Mesenchymal stem cell (in vitro differentiated cells and primary cell): ENCODE measurements around the gene NHLRC4.

Experiments used
- DNase-seq: peaks from one replicate; pipeline ENCODE4 v3.0.0-alpha.2; 2013
- H2AFZ ChIP-seq: one replicate; pipeline ENCODE4 v1.6.1; 2013; ENCODE audit warnings: low read depth, mild to moderate bottlenecking, control low read depth, inconsistent platforms, low read length, moderate library complexity
- H2AK5ac ChIP-seq: 2 replicates; pipeline ENCODE4 v1.6.1; 2013; ENCODE audit warnings: low read length, moderate library complexity, mild to moderate bottlenecking, inconsistent platforms; ENCODE audit not compliant: severe bottlenecking
- H2BK120ac ChIP-seq: one replicate; pipeline ENCODE4 v1.6.1; 2013; ENCODE audit warnings: low read depth, mild to moderate bottlenecking, inconsistent platforms, low read length, moderate library complexity
- H2BK12ac ChIP-seq, 2 experiments: one replicate each; pipeline ENCODE4 v1.6.1; 2013; ENCODE audit warnings: inconsistent platforms in 2 of 2, low read length in 2 of 2, mild to moderate bottlenecking in 2 of 2, moderate library complexity in 2 of 2, control low read depth in 1 of 2
- H2BK15ac ChIP-seq: one replicate; pipeline ENCODE4 v1.6.1; 2013; ENCODE audit warnings: mild to moderate bottlenecking, low read depth, inconsistent platforms; ENCODE audit not compliant: poor library complexity, severe bottlenecking
- H2BK5ac ChIP-seq: 2 replicates; pipeline ENCODE4 v1.6.1; 2013; ENCODE audit warnings: low read depth, mild to moderate bottlenecking, low read length, control low read depth, inconsistent platforms; ENCODE audit not compliant: poor library complexity, severe bottlenecking
- H3K14ac ChIP-seq, 2 experiments: one replicate each; pipeline ENCODE4 v1.6.1; 2013; ENCODE audit warnings: inconsistent platforms in 2 of 2, low read length in 2 of 2, control low read depth in 1 of 2, mild to moderate bottlenecking in 1 of 2, moderate library complexity in 1 of 2
- H3K18ac ChIP-seq, 2 experiments: one replicate each; pipeline ENCODE4 v1.6.1; 2013; ENCODE audit warnings: inconsistent platforms in 2 of 2, low read length in 2 of 2, control low read depth in 1 of 2, low read depth in 1 of 2, mild to moderate bottlenecking in 1 of 2
- H3K23ac ChIP-seq, 2 experiments: one replicate each; pipeline ENCODE4 v1.6.1; 2013; ENCODE audit warnings: inconsistent platforms in 2 of 2, low read length in 2 of 2, mild to moderate bottlenecking in 2 of 2, moderate library complexity in 2 of 2, control low read depth in 1 of 2
- H3K27ac ChIP-seq: 2 replicates; pipeline ENCODE4 v1.5.1; 2013; ENCODE audit warnings: mild to moderate bottlenecking, moderate library complexity, low read length, control low read depth, inconsistent platforms; ENCODE audit not compliant: poor library complexity, severe bottlenecking
- H3K27me3 ChIP-seq, 2 experiments: 2 replicates each; pipeline versions ENCODE4 v1.6.1 to v1.7.0; 2013; ENCODE audit warnings: low read length in 2 of 2, mild to moderate bottlenecking in 2 of 2, moderate library complexity in 2 of 2, control low read depth in 1 of 2, inconsistent platforms in 1 of 2; ENCODE audit not compliant: control insufficient read depth in 1 of 2, insufficient read depth in 1 of 2
- H3K36me3 ChIP-seq, 2 experiments: 2 replicates each; pipeline versions ENCODE4 v1.6.1 to v1.7.0; 2013; ENCODE audit warnings: low read length in 2 of 2, control low read depth in 1 of 2, inconsistent platforms in 1 of 2, low read depth in 1 of 2, mild to moderate bottlenecking in 1 of 2; ENCODE audit not compliant: insufficient read depth in 2 of 2, control insufficient read depth in 1 of 2
- H3K4ac ChIP-seq, 2 experiments: one replicate each; pipeline ENCODE4 v1.6.1; 2013; ENCODE audit warnings: inconsistent platforms in 2 of 2, low read length in 2 of 2, mild to moderate bottlenecking in 2 of 2, moderate library complexity in 2 of 2, control low read depth in 1 of 2, low read depth in 1 of 2
- H3K4me1 ChIP-seq: 2 replicates; pipeline ENCODE4 v1.6.1; 2013; ENCODE audit warnings: low read depth, low read length, control low read depth; ENCODE audit not compliant: control insufficient read depth, insufficient read depth
- H3K4me2 ChIP-seq: 2 replicates; pipeline ENCODE4 v1.6.1; 2013; ENCODE audit warnings: low read length, mild to moderate bottlenecking, inconsistent platforms; ENCODE audit not compliant: poor library complexity, severe bottlenecking
- H3K4me3 ChIP-seq, 2 experiments: 2 replicates each; pipeline versions ENCODE4 v1.5.1 to v1.7.0; 2013; ENCODE audit warnings: low read length in 2 of 2, mild to moderate bottlenecking in 2 of 2, control low read depth in 1 of 2, low read depth in 1 of 2; ENCODE audit not compliant: insufficient read depth in 1 of 2
- H3K79me1 ChIP-seq: replicated peaks from 2 replicates; pipeline ENCODE4 v1.6.1; 2013; ENCODE audit warnings: mild to moderate bottlenecking, control low read depth, low read length, inconsistent platforms; ENCODE audit not compliant: poor library complexity, severe bottlenecking
- H3K9ac ChIP-seq: 2 replicates; pipeline ENCODE4 v1.7.0; 2013; ENCODE audit warnings: mild to moderate bottlenecking, low read length, moderate library complexity
- H3K9me3 ChIP-seq: 2 replicates; pipeline ENCODE4 v1.7.0; 2013; ENCODE audit warnings: mild to moderate bottlenecking, low read length; ENCODE audit not compliant: control insufficient read depth
- H4K8ac ChIP-seq: one replicate; pipeline ENCODE4 v1.6.1; 2013; ENCODE audit warnings: inconsistent platforms, mild to moderate bottlenecking, low read length, moderate library complexity
- H4K91ac ChIP-seq: one replicate; pipeline ENCODE4 v1.6.1; 2013; ENCODE audit warnings: mild to moderate bottlenecking, low read length, inconsistent platforms
- WGBS: methylation state at CpG from one replicate; pipeline ENCODE4 v1.1.7; 2013; ENCODE audit warnings: mixed read lengths; 5-methylcytosine and 5-hydroxymethylcytosine counted together

Gene NHLRC4

DNA sequence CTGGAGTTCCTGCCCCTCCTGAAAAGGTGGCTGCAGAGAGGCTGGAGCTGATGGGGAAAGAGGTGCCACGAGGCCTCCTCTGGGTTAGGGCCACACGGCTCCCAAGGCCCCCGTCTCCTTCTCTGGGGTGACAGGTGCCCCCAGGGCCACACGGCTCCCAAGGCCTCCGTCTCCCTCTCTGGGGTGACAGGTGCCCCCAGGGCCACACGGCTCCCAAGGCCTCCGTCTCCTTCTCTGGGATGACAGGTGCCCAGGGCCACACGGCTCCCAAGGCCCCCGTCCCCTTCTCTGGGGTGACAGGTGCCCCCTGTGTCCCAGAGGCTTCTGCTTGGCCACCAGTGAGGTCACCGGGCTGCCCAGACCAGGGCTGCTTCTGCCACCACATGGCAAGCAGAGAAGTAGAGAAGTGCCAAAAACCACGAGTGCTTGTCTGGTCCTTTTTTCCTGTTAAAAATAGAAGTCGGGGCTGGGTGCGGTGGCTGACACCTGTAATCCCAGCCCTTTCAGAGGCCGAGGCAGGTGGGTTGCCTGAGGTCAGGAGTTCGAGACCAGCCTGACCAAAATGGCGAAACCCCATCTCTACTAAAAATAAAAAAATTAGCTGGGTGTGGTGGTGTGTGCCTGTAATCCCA lies 35.2 kb upstream of the NHLRC4 start:
- Histone ChIP-seq H2BK12ac (no peak overlapping the region), H3K23ac (peak overlapping the region in 1 of 2 experiments; percentile 9), H4K91ac (no peak overlapping the region), H2AK5ac (no peak overlapping the region), H3K14ac (no peak overlapping the region), H3K4ac (no peak overlapping the region), H2BK15ac (no peak overlapping the region), H4K8ac (no peak overlapping the region), H2AFZ (no peak overlapping the region), H3K4me3 (no peak overlapping the region), H3K9ac (no peak overlapping the region), H3K18ac (no peak overlapping the region), H3K27me3 (no peaks in the 10 kb centered on the region), H3K27ac (no peak overlapping the region), H3K9me3 (no peaks in the 10 kb centered on the region), H2BK120ac (no peak overlapping the region), H3K79me1 (peaks cover 11% of the 10 kb centered on the region), H3K4me1 (peaks cover 60% of the 10 kb centered on the region), H2BK5ac (no peak overlapping the region), H3K36me3 (peaks cover 11 to 44% of the 10 kb centered on the region in 2 experiments), H3K4me2 (no peak overlapping the region)
- WGBS = 93% methylated on average over 14 of the region's 16 CpGs
- DNase-seq = no peak

DNA sequence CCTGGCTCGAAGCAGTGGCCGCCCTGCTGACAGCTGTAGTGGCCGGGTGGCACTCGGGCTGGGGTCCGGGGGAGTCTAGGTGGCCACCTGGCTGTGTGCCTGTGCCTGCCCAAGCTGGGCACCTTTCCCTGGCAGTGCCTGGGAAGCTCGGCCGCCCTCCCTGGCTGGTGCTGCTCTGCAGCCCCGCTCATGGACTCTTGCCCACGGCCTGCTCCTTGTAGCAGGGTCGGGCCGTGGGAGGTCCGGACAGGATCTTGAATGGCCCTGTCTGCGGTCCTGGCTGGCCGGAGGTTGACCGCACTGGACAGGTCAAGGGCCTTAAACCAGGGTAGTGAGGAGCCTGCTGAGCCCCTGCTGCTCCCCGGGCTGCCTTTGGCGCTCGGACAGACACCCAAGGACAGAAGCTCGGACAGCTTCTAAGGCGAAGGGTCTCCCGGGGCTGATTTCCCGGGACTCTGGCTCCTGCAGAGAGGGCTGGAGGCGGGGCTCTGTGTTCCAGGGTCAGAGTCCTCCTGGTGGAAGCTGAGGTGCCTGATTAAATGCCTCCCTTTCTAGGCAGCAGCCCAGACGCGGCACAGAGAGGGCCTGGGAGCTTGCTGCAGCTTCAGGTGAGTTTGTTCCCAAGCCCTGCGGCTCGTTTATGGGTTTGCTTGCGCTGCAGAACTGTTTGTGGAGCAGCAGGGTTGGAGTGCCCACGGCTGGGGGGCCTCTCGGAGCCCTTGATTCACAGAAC lies 33.2 kb upstream of the NHLRC4 start:
- Histone ChIP-seq H2BK120ac (no peak overlapping the region), H2BK5ac (no peak overlapping the region), H3K4me2 (no peak overlapping the region), H3K9ac (no peak overlapping the region), H3K36me3 (peaks cover 18 to 63% of the 10 kb centered on the region in 2 experiments), H3K23ac (no peak overlapping the region), H3K4ac (no peak overlapping the region), H3K27me3 (no peaks in the 10 kb centered on the region), H3K79me1 (peaks cover 25% of the 10 kb centered on the region), H2BK15ac (no peak overlapping the region), H3K4me3 (no peak overlapping the region), H3K4me1 (peaks cover 71% of the 10 kb centered on the region), H3K18ac (no peak overlapping the region), H3K9me3 (no peaks in the 10 kb centered on the region), H2AFZ (no peak overlapping the region), H3K27ac (no peak overlapping the region), H2AK5ac (no peak overlapping the region), H4K8ac (no peak overlapping the region), H2BK12ac (no peak overlapping the region), H3K14ac (no peak overlapping the region), H4K91ac (no peak overlapping the region)
- 87% methylated on average over 30 of the region's 30 CpGs for WGBS
- DNase-seq = no peak

DNA sequence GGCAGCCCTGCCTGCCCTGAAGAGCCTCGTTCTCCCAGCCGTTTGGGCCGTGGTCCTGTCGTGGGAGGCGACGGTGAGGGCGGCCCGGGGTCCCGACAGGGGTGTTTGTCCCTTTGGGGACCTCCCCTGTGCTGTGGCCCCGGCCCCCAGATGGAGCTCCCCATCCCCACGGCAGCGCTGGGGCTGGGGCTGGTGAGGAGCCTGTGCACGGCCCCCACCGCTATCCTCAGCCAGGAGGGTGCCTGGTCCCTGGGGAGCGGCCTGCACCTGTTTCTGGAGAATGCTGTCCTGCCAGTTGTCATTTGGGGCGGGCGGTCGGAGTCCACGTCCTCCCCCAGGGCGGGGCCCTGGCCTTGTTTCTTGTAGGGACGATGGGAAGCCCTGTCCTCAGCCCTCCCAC lies 32.7 kb upstream of the NHLRC4 start:
- Histone ChIP-seq H2BK12ac (no peak overlapping the region), H3K9ac (no peak overlapping the region), H2BK120ac (no peak overlapping the region), H3K36me3 (peaks cover 18 to 69% of the 10 kb centered on the region in 2 experiments), H2BK5ac (no peak overlapping the region), H3K23ac (no peak overlapping the region), H3K27ac (no peak overlapping the region), H2BK15ac (no peak overlapping the region), H3K18ac (no peak overlapping the region), H3K14ac (no peak overlapping the region), H3K4ac (no peak overlapping the region), H4K91ac (no peak overlapping the region), H3K4me2 (no peak overlapping the region), H3K4me3 (no peak overlapping the region), H2AFZ (no peak overlapping the region), H2AK5ac (no peak overlapping the region), H3K79me1 (peaks cover 27% of the 10 kb centered on the region), H3K27me3 (no peaks in the 10 kb centered on the region), H3K4me1 (peaks cover 67% of the 10 kb centered on the region), H4K8ac (no peak overlapping the region), H3K9me3 (no peaks in the 10 kb centered on the region)
- no peak for DNase-seq
- 93% methylated on average over 21 of the region's 21 CpGs for WGBS

DNA sequence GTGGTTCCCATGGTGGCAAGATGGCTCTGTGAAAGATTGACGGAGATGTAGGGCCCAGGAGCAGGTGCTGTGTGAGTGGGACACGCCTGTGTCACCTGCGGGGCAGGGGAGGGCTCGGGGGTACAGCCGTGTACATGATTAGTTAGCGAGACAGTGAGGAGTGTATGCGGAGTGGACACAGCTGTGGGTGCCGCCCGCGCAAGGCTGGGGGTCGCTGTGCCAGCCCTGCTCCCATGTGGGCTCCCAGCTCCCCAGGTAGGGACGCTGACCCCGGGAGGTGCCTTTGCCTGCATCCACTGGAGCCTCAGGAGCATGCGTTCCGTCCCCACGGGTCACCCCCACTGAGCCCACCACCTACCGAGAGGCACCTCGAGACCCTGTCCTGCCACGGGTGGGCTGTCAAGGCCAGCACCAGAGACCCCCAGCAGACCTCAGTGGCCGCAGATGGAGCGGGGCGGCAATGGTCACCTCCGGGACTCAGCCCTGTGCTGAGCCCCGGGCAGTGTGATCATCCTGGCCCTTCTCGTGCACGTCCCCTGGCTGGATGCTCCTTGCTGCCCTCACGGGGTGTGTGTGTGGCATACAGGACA lies 31.9 kb upstream of the NHLRC4 start:
- H2BK12ac ChIP-seq = peak overlapping the region; percentile 1 to 64
- H3K23ac ChIP-seq = no peak overlapping the region
- 94% methylated on average over 27 of the region's 27 CpGs for WGBS
- no peaks in the 10 kb centered on the region for H3K27me3 ChIP-seq
- H3K18ac ChIP-seq = peak overlapping the region in 1 of 2 experiments; percentile 61
- peak overlapping the region; percentile 39 for H3K9ac ChIP-seq
- H3K36me3 ChIP-seq = peaks cover 12 to 62% of the 10 kb centered on the region in 2 experiments
- H2BK120ac ChIP-seq = no peak overlapping the region
- no peak overlapping the region for H4K8ac ChIP-seq
- peak overlapping the region in 1 of 2 experiments; percentile 22 for H3K4ac ChIP-seq
- H3K9me3 ChIP-seq = no peaks in the 10 kb centered on the region
- peak overlapping the region; percentile 30 for H3K4me2 ChIP-seq
- no peak overlapping the region for H2BK15ac ChIP-seq
- H3K79me1 ChIP-seq = peaks cover 31% of the 10 kb centered on the region
- no peak overlapping the region for H2BK5ac ChIP-seq
- H2AK5ac ChIP-seq = no peak overlapping the region
- H3K4me3 ChIP-seq = peak overlapping the region in 1 of 2 experiments; percentile 36
- peak overlapping the region; percentile 36 for H4K91ac ChIP-seq
- H2AFZ ChIP-seq = no peak overlapping the region
- peaks cover 67% of the 10 kb centered on the region for H3K4me1 ChIP-seq
- peak overlapping the region in 1 of 2 experiments; percentile 5 for H3K14ac ChIP-seq
- H3K27ac ChIP-seq = no peak overlapping the region
- DNase-seq = no peak
